ENCODE data around the gene SLC30A2. TPM values are rescaled to one million over a fixed set of nuclear protein-coding genes. Genes with fewer than 3 reads are reported as not detected.

Gene SLC30A2
- total RNA-seq, 1 experiment from 2014 or later, result 0.52 TPM

- peak; percentile 55 for DNase-seq (ENCODE audit: low read depth)
Measured at GRCh38 chr1:26070296-26070962, 24.5 kb upstream of the SLC30A2 start.

DNA sequence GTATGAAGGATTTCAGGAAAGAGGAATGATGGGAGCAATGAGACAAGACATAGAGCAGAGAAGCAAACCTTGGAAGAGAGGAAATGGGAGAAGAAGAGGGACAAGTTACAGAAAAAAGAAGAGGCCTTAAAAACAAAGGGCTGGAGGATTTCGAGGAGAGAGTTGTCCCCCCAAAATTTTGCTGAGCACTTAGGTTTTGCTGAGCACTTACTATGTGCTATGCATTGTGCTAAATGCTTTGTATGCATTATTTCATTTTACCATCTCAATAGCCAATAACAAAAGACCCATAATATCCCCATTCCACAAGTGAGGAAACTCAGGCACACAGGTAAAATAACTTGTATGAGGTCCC is 24.0 kb upstream of the SLC30A2 start:
- no peak for DNase-seq (ENCODE audit: low read depth)

DNA sequence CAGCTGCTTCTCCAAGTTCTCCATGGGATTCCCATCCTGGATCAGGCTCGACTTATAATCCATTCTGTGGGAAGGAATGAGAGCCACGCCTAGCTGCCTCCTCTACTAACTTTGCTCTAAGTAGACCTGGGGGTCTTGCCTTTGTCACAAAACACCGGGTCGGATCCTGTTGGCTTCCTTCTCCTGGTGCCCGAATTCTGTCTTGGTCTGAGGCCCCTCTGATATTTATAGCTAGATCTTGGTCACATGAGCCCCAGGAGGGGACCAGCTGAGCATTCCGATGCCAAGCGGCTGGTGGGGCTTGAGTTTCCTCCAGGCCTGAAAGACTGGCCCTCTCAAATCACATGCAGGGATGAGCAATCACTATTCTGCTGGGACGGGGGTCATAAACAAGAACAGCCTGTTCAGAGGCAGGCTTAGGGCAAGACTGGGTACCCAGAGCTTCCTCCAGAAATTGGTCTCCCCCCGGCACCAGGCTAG is 21.6 kb upstream of the SLC30A2 start, which contains the start of gene TRIM63:
TSS of gene TRIM63 (minus strand) at position 199 of the 480 bp plus-strand sequence. CDS start at position 63, 136 bp downstream.
- DNase-seq (ENCODE audit: low read depth), result no peak

- DNase-seq (ENCODE audit: low read depth), result no peak
Measured at GRCh38 chr1:26066857-26067256, 20.9 kb upstream of the SLC30A2 start.

DNA sequence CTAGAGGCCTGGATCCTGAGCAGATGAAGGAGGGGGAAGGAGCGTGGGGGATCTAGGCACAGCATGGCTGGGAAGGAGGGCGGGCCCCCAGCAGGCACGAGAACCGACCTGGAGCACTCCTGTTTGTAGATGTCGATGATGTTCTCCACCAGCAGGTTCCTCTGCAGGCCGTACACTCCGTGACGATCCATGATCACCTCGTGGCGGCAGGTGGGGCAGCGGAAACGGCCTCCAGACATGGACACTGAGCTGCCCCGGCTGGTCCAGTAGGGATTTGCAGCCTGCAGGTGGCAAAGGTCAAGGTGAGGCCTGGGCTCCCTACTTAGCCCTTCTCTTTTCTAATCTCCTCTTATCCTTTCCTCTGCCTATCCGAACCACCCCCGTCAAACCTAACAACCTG is 20.2 kb upstream of the SLC30A2 start:
- no peak for DNase-seq (ENCODE audit: low read depth)

DNA sequence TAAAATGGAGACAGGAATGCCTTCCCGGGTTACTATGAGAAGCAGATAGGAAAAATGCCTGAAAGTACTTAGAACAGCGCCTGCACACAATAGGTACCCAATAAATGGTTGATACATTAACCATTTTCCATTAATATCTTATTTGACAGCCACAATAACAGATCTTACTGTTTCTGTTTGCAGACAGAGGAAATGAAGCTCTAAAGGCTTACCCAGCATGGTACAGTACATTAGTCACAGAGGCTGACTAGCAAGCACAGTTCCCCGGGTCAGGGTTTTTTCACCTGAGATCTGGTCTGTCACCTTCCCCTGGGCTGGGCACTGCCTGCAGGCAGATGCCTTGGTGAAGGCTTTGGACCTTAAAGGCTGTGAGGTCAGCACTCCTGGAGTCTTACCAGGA is 18.6 kb upstream of the SLC30A2 start:
- DNase-seq (ENCODE audit: low read depth), result peak; percentile 51

DNA sequence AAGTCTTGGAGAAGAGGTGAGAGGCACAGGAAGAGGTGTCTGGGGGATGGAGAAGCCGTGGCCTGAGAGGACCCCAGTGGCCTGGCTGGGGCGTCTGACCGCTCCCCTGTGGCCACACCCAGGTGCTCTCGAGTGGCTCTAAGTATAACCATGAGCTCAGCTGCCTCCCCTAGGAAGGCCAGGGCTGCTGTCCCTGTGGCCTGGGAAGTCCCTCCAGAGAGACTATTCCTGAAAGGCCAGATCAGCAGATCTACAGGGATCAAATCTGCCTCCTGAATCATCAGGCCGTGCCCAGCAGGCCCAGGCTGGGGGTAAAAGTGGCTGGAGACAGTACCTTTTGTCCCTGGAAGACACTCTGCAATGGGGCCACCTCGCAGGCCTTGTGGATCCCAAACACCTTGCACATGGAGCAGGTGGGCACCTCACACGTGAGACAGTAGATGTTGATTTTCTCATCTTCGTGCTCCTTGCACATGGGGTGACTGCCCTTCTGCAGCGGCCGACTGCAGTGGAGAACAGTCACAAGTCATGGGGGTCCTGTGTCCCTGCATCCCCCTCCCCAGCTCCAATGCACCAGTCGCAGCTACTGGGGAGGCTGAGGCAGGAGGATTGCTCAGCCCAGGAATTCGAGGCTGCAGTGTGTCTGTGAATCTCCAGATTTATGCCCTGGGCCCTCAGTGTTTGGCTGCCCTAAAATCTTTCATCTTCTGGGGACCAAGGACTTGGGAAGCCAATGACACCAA is 15.1 kb upstream of the SLC30A2 start:
- DNase-seq (ENCODE audit: low read depth), result no peak

- DNase-seq (ENCODE audit: low read depth), result no peak
Measured at GRCh38 chr1:26059906-26060305, 14.0 kb upstream of the SLC30A2 start.

DNA sequence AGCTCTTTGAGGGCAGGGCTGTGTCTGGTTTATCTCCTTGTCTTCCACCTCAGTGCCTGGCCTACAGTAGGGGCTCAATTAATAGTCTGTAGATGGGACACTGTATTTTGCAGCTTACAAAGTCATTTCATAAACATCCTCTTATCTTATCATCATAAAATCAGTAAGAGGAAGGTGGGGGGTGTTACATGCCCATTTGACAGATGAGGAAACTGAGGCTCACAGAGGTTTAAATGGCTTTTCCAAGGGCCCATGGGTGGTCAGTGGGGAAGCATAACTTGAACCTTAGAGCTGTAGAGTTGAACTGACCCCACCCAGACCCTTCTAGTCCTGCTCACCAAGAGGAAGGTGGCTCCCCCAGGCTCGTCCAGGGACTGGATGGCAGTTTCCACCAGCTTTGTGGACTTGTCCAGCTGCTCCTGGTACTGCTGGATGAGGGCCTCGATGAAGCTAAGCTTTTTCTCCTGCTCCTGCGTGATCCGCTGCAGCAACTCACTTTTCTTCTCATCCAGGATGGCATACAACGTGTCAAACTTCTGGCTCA is 12.2 kb upstream of the SLC30A2 start:
- no peak for DNase-seq (ENCODE audit: low read depth)

DNA sequence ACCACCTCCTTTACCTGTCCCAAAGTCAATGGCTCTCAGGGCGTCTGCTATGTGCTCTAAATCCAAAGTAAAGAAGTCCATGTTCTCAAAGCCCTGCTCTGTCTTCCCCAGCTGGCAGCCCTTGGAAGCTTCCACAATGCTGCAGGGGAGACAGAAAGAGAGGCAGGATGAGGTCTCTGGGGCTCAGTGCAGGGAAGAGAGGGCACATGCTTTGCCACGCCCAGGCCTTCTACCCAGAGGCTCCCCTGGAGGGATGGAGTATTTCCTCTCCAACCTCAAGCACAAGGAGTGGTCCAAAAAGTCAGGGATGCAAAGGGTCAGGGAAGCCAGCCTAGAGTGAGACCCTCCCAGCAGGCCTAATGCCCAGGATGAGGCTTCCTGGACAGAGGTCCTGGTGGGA is 11.3 kb upstream of the SLC30A2 start:
- no peak for DNase-seq (ENCODE audit: low read depth)

- DNase-seq (ENCODE audit: low read depth), result no peak
Measured at GRCh38 chr1:26055041-26055440, 9.1 kb upstream of the SLC30A2 start.

DNA sequence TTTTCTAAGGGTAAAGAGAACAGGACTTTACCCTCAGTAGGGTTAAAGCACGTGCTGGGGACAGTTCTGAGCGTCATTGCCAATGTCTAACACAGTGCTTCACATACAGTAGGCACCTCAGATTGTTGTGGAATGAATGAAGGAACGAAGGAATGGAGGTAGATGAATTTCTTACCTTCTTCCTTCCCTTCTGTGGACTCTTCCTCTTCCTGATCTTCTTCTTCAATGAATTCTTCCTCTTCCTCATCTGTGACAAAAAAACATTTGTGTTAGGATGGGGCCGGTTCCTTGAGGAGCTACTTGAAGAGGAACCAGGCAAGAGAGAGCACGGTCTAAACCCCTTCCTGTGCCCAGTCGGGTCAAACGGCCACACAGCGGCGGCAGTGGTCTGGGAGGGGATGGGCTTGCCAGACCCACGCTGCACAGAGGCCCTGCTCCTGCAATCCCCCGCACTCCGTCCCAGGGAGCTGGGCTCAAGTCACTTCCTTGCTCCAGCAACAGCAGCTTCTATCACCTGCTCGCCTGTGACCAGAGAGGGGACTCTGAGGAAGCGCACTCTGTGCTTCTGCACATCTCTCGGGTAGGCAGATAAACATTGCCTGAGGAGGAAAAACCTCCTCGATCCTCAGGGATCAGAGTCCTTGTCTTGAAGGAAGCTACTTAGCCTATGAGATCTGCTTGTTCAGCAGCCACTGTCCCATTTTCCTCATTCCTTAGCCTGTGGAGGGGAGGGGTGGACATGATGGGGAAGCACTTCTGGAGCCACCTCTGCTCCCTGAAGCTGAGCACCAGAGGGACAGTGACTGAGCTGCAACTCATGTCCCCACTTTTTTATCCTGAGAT is 8.0 kb upstream of the SLC30A2 start:
- DNase-seq (ENCODE audit: low read depth), result no peak

GRCh38 chr1:26050248-26050640 is 4.3 kb upstream of the SLC30A2 start:
- DNase-seq (ENCODE audit: low read depth), result no peak

GRCh38 chr1:26049531-26050247 is 3.8 kb upstream of the SLC30A2 start:
- DNase-seq (ENCODE audit: low read depth), result peak; percentile 60

GRCh38 chr1:26047278-26047874 is 1.5 kb upstream of the SLC30A2 start:
- DNase-seq (ENCODE audit: low read depth), result no peak

GRCh38 chr1:26046246-26047095 is 553 bp upstream of the SLC30A2 start:
- DNase-seq (ENCODE audit: low read depth), result no peak

- DNase-seq (ENCODE audit: low read depth), result no peak
Measured at GRCh38 chr1:26044971-26045721, 772 bp downstream of the SLC30A2 start.

GRCh38 chr1:26044414-26044813 is 1.5 kb downstream of the SLC30A2 start:
- DNase-seq (ENCODE audit: low read depth), result no peak

DNA sequence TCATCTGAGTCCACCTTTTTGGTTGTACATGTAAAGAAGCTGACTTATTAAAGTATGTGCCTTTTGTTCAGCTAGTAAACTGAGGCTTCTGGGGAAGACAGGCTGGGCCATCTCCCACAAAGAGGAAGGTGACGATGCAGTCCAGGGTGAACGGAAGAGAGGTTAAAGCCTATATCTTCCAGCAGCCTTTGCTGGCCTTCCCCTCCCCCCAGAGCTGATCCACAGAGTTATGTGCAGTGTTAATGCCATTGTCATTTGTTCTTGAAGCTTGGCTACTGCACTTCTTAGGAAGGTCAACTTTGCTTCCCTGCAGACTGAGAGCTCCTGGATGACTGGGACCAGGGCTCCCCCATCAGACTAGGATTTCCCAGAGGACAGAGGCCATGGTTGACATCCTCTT is 2.2 kb downstream of the SLC30A2 start:
- no peak for DNase-seq (ENCODE audit: low read depth)
